Epithelial cell of esophagus (primary cell): ENCODE results near the gene NUP85.

Experiments used
- DNase-seq: peaks from one replicate; pipeline ENCODE4 v3.0.0; 2010; ENCODE audit warnings: low read depth
- H3K4me3 ChIP-seq: 2 replicates; pipeline ENCODE4 v1.5.1; 2011; ENCODE audit warnings: mild to moderate bottlenecking, low read length, control low read depth
- CTCF ChIP-seq: IDR thresholded peaks from 2 replicates; pipeline ENCODE4 v1.5.1; 2011; ENCODE audit warnings: low read depth, mild to moderate bottlenecking, low read length, control low read depth, inconsistent platforms; ENCODE audit not compliant: insufficient read depth; ENCODE audit errors: missing control alignments

The NUP85 gene

GRCh38 chr17:75173526-75173925 lies 32.0 kb upstream of the NUP85 start:
- no peak for TF ChIP-seq CTCF
- DNase-seq, result no peak
- no peak overlapping the region for H3K4me3 ChIP-seq

- TF ChIP-seq CTCF, result no peak
Measured at GRCh38 chr17:75174996-75175395, 30.5 kb upstream of the NUP85 start.

GRCh38 chr17:75176625-75177024 lies 28.9 kb upstream of the NUP85 start:
- TF ChIP-seq CTCF, result no peak
- no peak for DNase-seq
- H3K4me3 ChIP-seq, result no peak overlapping the region

More at GRCh38 chr17:75174996-75175395, 30.5 kb upstream of the NUP85 start:
- no peak overlapping the region for H3K4me3 ChIP-seq
- DNase-seq, result no peak

- no peak for TF ChIP-seq CTCF
- H3K4me3 ChIP-seq, result no peak overlapping the region
- no peak for DNase-seq
Measured at GRCh38 chr17:75178453-75178852, 27.0 kb upstream of the NUP85 start.

- DNase-seq, result no peak
- TF ChIP-seq CTCF, result no peak
Measured at GRCh38 chr17:75181110-75181509, 24.4 kb upstream of the NUP85 start.

GRCh38 chr17:75181608-75182318 lies 23.7 kb upstream of the NUP85 start:
- no peak for DNase-seq
- no peak for TF ChIP-seq CTCF

More at GRCh38 chr17:75181110-75181509, 24.4 kb upstream of the NUP85 start:
- peak overlapping the region; percentile 96 for H3K4me3 ChIP-seq

GRCh38 chr17:75182319-75182568 lies 23.2 kb upstream of the NUP85 start:
- peak overlapping the region; percentile 96 for H3K4me3 ChIP-seq
- DNase-seq, result no peak
- TF ChIP-seq CTCF, result no peak

More at GRCh38 chr17:75181608-75182318, 23.7 kb upstream of the NUP85 start:
- H3K4me3 ChIP-seq, result peak overlapping the region; percentile 96
